ENCODE results near the gene FBN2. TPM values are rescaled to one million over a fixed set of nuclear protein-coding genes. Genes with fewer than 3 reads are reported as not detected.
A peak's percentile ranks its signal among the peaks of the same experiment; 100 is the strongest.

FBN2 gene
- total RNA-seq, 1 experiment from 2014 or later: 0.42 TPM

- no peak for TF ChIP-seq REST (IDR thresholded peaks at IDR 0.05; ENCODE audit: low read depth)
- TF ChIP-seq EGR1 (IDR thresholded peaks at IDR 0.05; ENCODE audit: low read depth): no peak
- no peak for TF ChIP-seq RAD21 (IDR thresholded peaks at IDR 0.05; ENCODE audit: low read depth)
- no peak for TF ChIP-seq FOSL1 (IDR thresholded peaks at IDR 0.05; ENCODE audit: low read depth)
Observed at GRCh38 chr5:128464596-128464995, 73.4 kb downstream of the FBN2 start (continued).

GRCh38 chr5:128462330-128462729 lies 75.7 kb downstream of the FBN2 start:
- RAD21 ChIA-PET (ENCODE audit: low non-redundant PET in 1 of 2, low total read pairs in 2 of 2, uncharacterized antibody in 2 of 2, unreplicated experiment in 2 of 2): no interaction called here
- intact Hi-C loops (cut with micrococcal nuclease): no loop called here

More at GRCh38 chr5:128462330-128462729, 75.7 kb downstream of the FBN2 start:
- Histone ChIP-seq H4K20me1 (ENCODE audit: insufficient read depth) (no peaks in the 10 kb centered on the region), H3K36me3 (ENCODE audit: control insufficient read depth in 1 of 2, insufficient read depth in 2 of 2, low read length in 2 of 2) (no peaks in the 10 kb centered on the region), H3K79me2 (ENCODE audit: insufficient read depth, low read length) (no peaks in the 10 kb centered on the region), H3K27me3 (ENCODE audit: insufficient read depth, low read length) (no peaks in the 10 kb centered on the region), H2AFZ (ENCODE audit: low read depth, low read length, poor library complexity, severe bottlenecking) (peak overlapping the region; percentile 10), H3K4me1 (ENCODE audit: control insufficient read depth in 1 of 2, insufficient read depth in 2 of 2, low read length in 2 of 2) (no peaks in the 10 kb centered on the region), H3K27ac (ENCODE audit: low read depth, low read length) (no peak overlapping the region), H3K9me3 (ENCODE audit: control insufficient read depth in 1 of 2, insufficient read depth in 1 of 2, low read depth in 1 of 2, low read length in 2 of 2) (no peaks in the 10 kb centered on the region), H3K9ac (ENCODE audit: low read length) (no peak overlapping the region), H3K4me3 (replicated peaks in 1 of 2; ENCODE audit: low read depth in 1 of 2, low read length in 2 of 2) (no peak overlapping the region), H3K4me2 (ENCODE audit: low read length) (no peak overlapping the region), H3K9me2 (ENCODE audit: insufficient read depth) (no peaks in the 10 kb centered on the region)
- ChIA-PET POLR2A (no interaction called here), CTCF (no interaction called here)
- DNase-seq (ENCODE audit: low read depth, low spot score) (no peak), ATAC-seq (no peak)
- no peak for TF ChIP-seq CEBPB (IDR thresholded peaks at IDR 0.05; ENCODE audit: low read depth)
- no peak for TF ChIP-seq EGR1 (IDR thresholded peaks at IDR 0.05; ENCODE audit: low read depth)
- TF ChIP-seq POLR2A (IDR thresholded peaks at IDR 0.05; ENCODE audit: borderline replicate concordance, extremely low read depth, insufficient read depth, insufficient read length): no peak
- no peak for TF ChIP-seq ELF1 (IDR thresholded peaks at IDR 0.05; ENCODE audit: borderline replicate concordance, low read depth)
- no peak for TF ChIP-seq ZNF274 (IDR thresholded peaks at IDR 0.05; ENCODE audit: low read depth, low read length)
- TF ChIP-seq ZFX (IDR thresholded peaks at IDR 0.05): no peak
- no peak for TF ChIP-seq MAX (IDR thresholded peaks at IDR 0.05)
- TF ChIP-seq EZH2 (IDR thresholded peaks at IDR 0.05): no peak
- TF ChIP-seq SRF (IDR thresholded peaks at IDR 0.05; ENCODE audit: low read depth): no peak
- TF ChIP-seq FOSL1 (IDR thresholded peaks at IDR 0.05; ENCODE audit: low read depth): no peak
- no peak for TF ChIP-seq SP1 (IDR thresholded peaks at IDR 0.05; ENCODE audit: low read depth)
- TF ChIP-seq TCF7L2 (IDR thresholded peaks at IDR 0.05; ENCODE audit: borderline replicate concordance, extremely low read depth, insufficient read depth, insufficient read length): no peak
- no peak for TF ChIP-seq ATF3 (IDR thresholded peaks at IDR 0.05)
- TF ChIP-seq POLR2AphosphoS5 (IDR thresholded peaks at IDR 0.05; ENCODE audit: low read depth, low read length): no peak
- TF ChIP-seq SIN3A (IDR thresholded peaks at IDR 0.05; ENCODE audit: low read depth): no peak
- no peak for TF ChIP-seq ZBTB33 (IDR thresholded peaks at IDR 0.05; ENCODE audit: extremely low read depth, insufficient replicate concordance, low read length)
- no peak for TF ChIP-seq RAD21 (IDR thresholded peaks at IDR 0.05; ENCODE audit: low read depth)
- no peak for TF ChIP-seq CBX3 (IDR thresholded peaks at IDR 0.05; ENCODE audit: low read depth)
- BruUV-seq (replicated peaks): no TSS peak
